Left lung (tissue), 10 donors: ENCODE results near the gene PRPF31. TPM values are rescaled to one million over a fixed set of nuclear protein-coding genes. Genes with fewer than 3 reads are reported as not detected.

Source experiments
- ATAC-seq: fragments of 200-7000 bp; cut with Tn5 transposase; one replicate; pipeline ENCODE4 v1.9.1; 2020; ENCODE audit warnings: moderate library complexity
- DNase-seq, 4 donors: peaks; one replicate each; pipeline ENCODE4 v3.0.0-alpha.2; 2013 to 2020
- H3K27ac ChIP-seq, 2 donors: fragments of 200-600 bp; sonication (generic) in 1 of 2; one replicate each; pipeline versions ENCODE4 v1.5.0 to v1.8.0; 2020 to 2021
- H3K27me3 ChIP-seq, 2 donors: fragments of 200-600 bp; sonication (generic) in 1 of 2; one replicate each; pipeline versions ENCODE4 v1.5.0 to v1.8.0; 2020 to 2021
- H3K36me3 ChIP-seq, 2 donors: fragments of 200-600 bp; sonication (generic) in 1 of 2; one replicate each; pipeline versions ENCODE4 v1.5.0 to v1.8.0; 2020 to 2021
- H3K4me1 ChIP-seq, 2 donors: fragments of 200-600 bp; one replicate each; pipeline ENCODE4 v1.8.0; 2021
- H3K4me3 ChIP-seq, 2 donors: fragments of 200-600 bp; sonication (generic) in 1 of 2; one replicate each; pipeline versions ENCODE4 v1.5.0 to v1.8.0; 2020 to 2021; ENCODE audit warnings: mild to moderate bottlenecking in 1 of 2
- H3K9me3 ChIP-seq, 2 donors: fragments of 200-600 bp; sonication (generic) in 1 of 2; one replicate each; pipeline versions ENCODE4 v1.5.0 to v1.8.0; 2020 to 2021
- intact Hi-C, 2 donors: fragments of 100-400 bp; cut with DNase I; formaldehyde crosslinking; loops; one replicate each; pipeline versions ENCODE4 v1.11.2 to v1.14.2; 2022
- polyA plus RNA-seq, 6 donors: library from polyadenylated mRNA; unstranded; fragments of 120-200 nt; gene quantifications; one replicate each; pipeline ENCODE4 v1.2.1, GENCODE V29; 2013; ENCODE audit not compliant: insufficient read length in 6 of 6
- total RNA-seq, 2 donors: library from RNA; stranded (reverse); fragmentation: NEBNext Ultra II Directional; extraction: Animal tissue kit (Norgen Biotek cat#: 25700); gene quantifications; one replicate each; pipeline ENCODE4 v1.2.1, GENCODE V29; 2021
- TF ChIP-seq, protein P1 (sequence below), 2 donors: fragments of 200-600 bp; sonication (generic) in 1 of 2; IDR thresholded peaks; one replicate each; pipeline versions ENCODE4 v1.5.0 to v1.8.0; 2021; ENCODE audit warnings: antibody characterized with exemption in 2 of 2
- donor health status: DM: no; HTN: yes; CAD: no.
- donor health status: DM: no; HTN: no; CAD: no.

PRPF31 gene
- total and polyA plus RNA-seq, 8 donors = 46.8 to 65.3 (median 61.8) TPM

DNA sequence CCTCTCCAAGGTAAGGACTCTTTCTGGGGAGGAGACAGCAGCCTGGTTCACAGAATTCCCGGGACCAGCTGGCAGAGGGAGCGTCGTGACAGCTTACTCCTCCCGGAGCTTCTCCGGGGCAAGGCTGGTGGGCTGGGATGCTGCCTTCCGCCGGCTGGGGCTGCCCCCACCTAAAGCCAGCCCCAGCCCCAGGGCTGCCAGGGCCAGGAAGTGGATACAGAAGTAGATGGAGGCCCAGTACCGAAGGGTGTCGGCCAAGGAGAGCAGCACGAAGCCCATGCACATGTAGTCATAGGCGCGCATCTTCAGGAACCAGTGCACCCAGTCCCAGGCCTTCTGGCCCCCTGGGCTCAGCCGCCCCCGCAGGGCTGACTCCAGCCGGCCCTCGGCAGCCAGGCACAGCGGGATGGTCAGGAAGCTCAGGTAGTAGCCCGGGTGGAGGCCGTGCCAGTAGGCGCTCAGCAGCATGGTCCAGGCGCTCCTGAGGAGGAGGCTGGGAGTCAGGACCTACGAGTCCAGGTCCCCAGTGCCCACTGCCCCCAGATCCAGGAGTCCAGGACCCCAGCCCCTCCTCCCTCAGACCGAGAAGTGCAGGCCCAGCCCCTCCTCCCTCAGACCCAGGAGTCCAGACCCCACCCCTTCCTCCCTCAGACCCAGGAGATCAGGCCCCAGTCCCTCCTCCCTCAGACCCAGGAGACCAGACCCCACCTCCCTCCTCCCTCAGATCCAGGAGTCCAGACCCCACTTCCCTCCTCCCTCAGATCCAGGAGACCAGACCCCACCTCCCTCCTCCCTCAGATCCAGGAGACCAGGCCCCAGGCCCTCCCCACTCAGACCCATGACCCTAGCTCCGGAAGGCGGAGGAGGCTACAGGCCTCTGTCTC, 58.6 kb downstream of the PRPF31 start:
- TF ChIP-seq, protein P1, sequence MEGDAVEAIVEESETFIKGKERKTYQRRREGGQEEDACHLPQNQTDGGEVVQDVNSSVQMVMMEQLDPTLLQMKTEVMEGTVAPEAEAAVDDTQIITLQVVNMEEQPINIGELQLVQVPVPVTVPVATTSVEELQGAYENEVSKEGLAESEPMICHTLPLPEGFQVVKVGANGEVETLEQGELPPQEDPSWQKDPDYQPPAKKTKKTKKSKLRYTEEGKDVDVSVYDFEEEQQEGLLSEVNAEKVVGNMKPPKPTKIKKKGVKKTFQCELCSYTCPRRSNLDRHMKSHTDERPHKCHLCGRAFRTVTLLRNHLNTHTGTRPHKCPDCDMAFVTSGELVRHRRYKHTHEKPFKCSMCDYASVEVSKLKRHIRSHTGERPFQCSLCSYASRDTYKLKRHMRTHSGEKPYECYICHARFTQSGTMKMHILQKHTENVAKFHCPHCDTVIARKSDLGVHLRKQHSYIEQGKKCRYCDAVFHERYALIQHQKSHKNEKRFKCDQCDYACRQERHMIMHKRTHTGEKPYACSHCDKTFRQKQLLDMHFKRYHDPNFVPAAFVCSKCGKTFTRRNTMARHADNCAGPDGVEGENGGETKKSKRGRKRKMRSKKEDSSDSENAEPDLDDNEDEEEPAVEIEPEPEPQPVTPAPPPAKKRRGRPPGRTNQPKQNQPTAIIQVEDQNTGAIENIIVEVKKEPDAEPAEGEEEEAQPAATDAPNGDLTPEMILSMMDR (IDR thresholded peaks at IDR 0.05) = no peak
- intact Hi-C loops = loop anchor here in 1 of 2 donors (5.0 kb wide), 1 partner anchor 58 kb away; no protein-coding TSS in a partner anchor
- Histone ChIP-seq H3K36me3 (peaks cover 0 to 37% of the 10 kb centered on the region in 2 donors), H3K4me3 (no peak overlapping the region), H3K4me1 (peaks cover 0 to 15% of the 10 kb centered on the region in 2 donors), H3K9me3 (no peaks in the 10 kb centered on the region), H3K27ac (no peak overlapping the region), H3K27me3 (no peaks in the 10 kb centered on the region)
- ATAC-seq (no peak), DNase-seq (peak in 1 of 4 donors; percentile 71)

DNA sequence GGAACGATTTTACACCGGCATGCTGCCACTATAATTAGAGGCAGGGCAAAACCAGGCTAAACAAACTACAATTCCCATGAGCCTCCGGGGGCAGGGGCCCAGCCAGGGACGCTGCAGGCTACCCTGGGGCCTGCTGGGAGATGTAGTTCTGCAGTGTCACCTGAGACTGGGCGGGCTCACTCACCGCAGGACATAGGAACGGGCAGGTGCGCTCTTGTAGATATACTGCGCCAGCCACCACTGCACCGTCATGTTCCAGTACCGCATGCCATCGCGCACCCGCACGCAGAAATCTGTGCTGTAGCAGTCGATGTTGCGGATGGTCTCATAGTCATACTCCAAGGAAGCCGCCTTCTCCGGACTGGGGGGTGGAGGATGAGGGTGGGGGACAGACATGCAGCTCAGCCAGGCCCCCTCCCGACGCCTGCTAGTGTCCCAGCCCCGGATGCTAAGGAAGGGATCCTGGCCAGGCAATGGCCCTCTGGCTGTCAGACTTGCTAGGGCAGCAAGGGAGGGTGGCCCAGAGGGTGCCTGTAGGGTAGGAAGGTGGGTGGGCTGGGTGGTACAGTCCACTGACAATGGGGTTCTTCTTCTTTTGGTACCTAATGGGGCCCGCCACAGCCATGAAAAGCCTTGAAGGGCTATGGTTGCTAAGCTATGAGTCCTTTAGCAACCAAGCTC, 63.2 kb downstream of the PRPF31 start:
- H3K4me3 ChIP-seq = no peak overlapping the region
- intact Hi-C loops = no loop called here
- no peaks in the 10 kb centered on the region for H3K27me3 ChIP-seq
- no peak overlapping the region for H3K27ac ChIP-seq
- H3K9me3 ChIP-seq = no peaks in the 10 kb centered on the region
- H3K36me3 ChIP-seq = peaks cover 0 to 75% of the 10 kb centered on the region in 2 donors
- peaks cover 0 to 4% of the 10 kb centered on the region in 2 donors for H3K4me1 ChIP-seq
- TF ChIP-seq, protein P1 (IDR thresholded peaks at IDR 0.05) = no peak
- ATAC-seq (peak; percentile 78), DNase-seq (peak in 1 of 4 donors; percentile 77)

DNA sequence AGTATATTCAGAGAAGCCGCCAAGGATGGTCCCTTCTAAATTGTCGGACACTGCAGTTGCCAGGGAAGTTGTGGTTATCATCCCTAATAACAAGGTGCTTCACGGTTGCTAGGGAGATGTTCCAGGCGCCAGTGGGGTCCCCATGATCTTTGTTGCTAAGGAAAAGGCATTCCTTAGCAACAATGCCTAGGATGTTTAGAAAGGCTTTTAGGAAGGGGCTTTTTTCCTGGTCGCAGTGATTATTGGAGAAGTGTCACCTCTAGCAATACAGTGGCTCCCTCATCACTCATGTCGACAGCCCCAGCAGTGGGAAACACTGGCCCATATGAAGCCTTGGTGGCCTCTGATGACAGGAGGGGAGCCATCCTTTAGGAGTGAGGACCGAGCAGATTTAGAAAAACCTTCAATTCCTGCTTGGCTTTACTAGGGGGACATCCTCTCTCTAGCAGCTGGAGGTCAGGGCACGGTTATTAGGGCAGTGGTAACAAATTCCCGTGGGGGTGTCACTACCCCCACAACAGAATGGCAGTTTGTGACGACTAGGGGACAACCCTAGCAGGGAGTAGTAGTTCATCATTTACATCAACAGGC, 63.8 kb downstream of the PRPF31 start:
- Histone ChIP-seq H3K27ac (no peak overlapping the region), H3K27me3 (no peaks in the 10 kb centered on the region), H3K4me3 (no peak overlapping the region), H3K36me3 (peaks cover 0 to 79% of the 10 kb centered on the region in 2 donors), H3K9me3 (no peaks in the 10 kb centered on the region), H3K4me1 (no peaks in the 10 kb centered on the region)
- intact Hi-C loops = no loop called here
- TF ChIP-seq, protein P1 (IDR thresholded peaks at IDR 0.05) = no peak
- no peak for DNase-seq
- ATAC-seq = no peak

DNA sequence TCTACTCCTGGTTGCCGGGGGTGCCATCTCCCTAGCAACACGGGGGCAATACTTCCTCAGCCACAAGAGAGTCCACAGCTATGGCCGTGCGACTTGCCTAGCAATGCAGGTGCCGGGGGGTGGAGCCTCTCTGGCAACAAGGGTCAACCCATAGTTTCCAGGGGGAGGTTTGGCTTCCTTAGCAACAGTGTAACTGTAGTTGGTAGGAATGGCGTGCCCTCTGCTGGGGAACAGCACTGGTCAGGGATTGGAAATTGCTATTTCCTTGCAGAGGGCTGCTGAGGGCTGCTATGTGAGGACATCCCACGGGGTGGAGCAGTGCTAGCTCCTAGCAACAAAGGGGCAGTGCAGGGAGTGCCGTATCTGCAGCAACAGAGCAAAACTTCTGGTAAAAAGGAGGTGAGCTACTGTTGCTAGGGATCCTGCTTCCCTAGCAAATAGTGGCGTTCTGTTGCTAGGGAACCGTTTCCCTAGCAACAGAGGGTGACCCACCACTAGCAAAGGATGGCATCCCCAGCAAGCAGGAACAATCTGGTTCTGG, 64.4 kb downstream of the PRPF31 start:
- peaks cover 0 to 79% of the 10 kb centered on the region in 2 donors for H3K36me3 ChIP-seq

More for the DNA sequence above, 64.4 kb downstream of the PRPF31 start:
- ATAC-seq = peak; percentile 43
- Histone ChIP-seq H3K4me1 (no peaks in the 10 kb centered on the region), H3K27me3 (no peaks in the 10 kb centered on the region), H3K4me3 (no peak overlapping the region), H3K9me3 (no peaks in the 10 kb centered on the region), H3K27ac (no peak overlapping the region)
- peak in 2 of 4 donors; percentile 47 to 59 for DNase-seq
- intact Hi-C loops = no loop called here
- TF ChIP-seq, protein P1 (IDR thresholded peaks at IDR 0.05) = no peak
